ENCODE measurements around the gene GDAP1L1. TPM values are rescaled to one million over a fixed set of nuclear protein-coding genes. Genes with fewer than 3 reads are reported as not detected.

GDAP1L1 gene
- total RNA-seq, 1 donor from 2014 or later: 0.40 TPM

DNA sequence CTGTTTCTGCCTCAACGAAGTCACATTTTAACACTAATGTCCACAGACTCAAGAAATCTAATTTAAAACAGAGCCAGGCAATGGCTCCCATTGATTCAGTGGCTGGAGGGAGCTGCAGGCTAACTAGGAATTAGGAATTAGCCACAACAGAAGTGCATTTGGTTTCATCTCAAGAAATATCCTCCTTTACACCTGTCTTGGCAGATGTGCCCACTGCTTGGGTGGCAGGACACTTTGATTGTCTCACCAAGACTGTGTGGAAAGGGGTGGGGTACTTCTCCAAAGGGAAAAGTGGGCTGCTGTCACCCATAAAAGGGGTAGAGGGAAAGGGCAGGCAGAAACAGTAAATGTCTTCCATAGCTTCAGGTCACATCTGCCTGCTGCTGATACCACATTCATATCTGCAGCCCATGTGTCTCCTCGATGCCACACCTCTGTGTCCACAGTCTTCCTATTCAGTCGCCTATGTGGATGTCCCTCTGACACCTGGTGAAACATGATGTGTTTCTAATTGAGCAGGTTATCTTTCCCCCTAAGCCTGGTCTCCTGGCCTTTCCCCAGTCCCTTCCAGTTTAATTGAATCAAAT is 25.6 kb upstream of the GDAP1L1 start:
- Mint-ChIP-seq H3K27me3 (ENCODE audit: low read depth) (no peaks in the 10 kb centered on the region), H3K9me3 (no peaks in the 10 kb centered on the region), H3K36me3 (peaks cover 1% of the 10 kb centered on the region), H3K27ac (no peak overlapping the region), H3K4me1 (peaks cover 33% of the 10 kb centered on the region), H3K4me3 (no peak overlapping the region)
- DNase-seq (ENCODE audit: low spot score in 2 of 2, unreplicated experiment in 2 of 2): no peak
- TF ChIP-seq, protein P1, sequence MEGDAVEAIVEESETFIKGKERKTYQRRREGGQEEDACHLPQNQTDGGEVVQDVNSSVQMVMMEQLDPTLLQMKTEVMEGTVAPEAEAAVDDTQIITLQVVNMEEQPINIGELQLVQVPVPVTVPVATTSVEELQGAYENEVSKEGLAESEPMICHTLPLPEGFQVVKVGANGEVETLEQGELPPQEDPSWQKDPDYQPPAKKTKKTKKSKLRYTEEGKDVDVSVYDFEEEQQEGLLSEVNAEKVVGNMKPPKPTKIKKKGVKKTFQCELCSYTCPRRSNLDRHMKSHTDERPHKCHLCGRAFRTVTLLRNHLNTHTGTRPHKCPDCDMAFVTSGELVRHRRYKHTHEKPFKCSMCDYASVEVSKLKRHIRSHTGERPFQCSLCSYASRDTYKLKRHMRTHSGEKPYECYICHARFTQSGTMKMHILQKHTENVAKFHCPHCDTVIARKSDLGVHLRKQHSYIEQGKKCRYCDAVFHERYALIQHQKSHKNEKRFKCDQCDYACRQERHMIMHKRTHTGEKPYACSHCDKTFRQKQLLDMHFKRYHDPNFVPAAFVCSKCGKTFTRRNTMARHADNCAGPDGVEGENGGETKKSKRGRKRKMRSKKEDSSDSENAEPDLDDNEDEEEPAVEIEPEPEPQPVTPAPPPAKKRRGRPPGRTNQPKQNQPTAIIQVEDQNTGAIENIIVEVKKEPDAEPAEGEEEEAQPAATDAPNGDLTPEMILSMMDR (IDR thresholded peaks at IDR 0.05; ENCODE audit: unreplicated experiment): no peak

DNA sequence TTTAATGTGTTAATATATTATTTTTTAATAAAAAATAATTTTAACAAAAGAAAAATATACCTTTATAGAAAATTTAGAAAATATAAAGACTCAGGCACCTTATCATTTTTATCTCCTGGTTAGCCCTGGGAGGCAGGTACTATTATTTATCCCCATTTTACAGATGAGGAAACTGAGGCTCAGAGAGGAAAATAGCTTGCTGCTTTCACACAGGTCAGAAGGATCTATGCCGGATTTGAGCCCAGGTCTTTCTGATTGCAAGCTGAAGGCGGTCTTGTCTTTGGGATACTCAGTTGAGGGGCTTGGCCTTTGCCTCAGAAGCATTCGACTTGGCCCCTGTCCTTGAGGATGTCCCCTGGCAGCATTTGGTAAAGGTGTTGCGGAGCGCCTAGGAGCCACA is 25.1 kb upstream of the GDAP1L1 start:
- H3K4me1 Mint-ChIP-seq: peaks cover 33% of the 10 kb centered on the region
- DNase-seq (ENCODE audit: low spot score in 2 of 2, unreplicated experiment in 2 of 2): no peak
- TF ChIP-seq, protein P1 (IDR thresholded peaks at IDR 0.05; ENCODE audit: unreplicated experiment): no peak
- no peaks in the 10 kb centered on the region for H3K9me3 Mint-ChIP-seq
- no peak overlapping the region for H3K27ac Mint-ChIP-seq
- H3K36me3 Mint-ChIP-seq: peaks cover 1% of the 10 kb centered on the region
- no peaks in the 10 kb centered on the region for H3K27me3 Mint-ChIP-seq (ENCODE audit: low read depth)
- no peak overlapping the region for H3K4me3 Mint-ChIP-seq

DNA sequence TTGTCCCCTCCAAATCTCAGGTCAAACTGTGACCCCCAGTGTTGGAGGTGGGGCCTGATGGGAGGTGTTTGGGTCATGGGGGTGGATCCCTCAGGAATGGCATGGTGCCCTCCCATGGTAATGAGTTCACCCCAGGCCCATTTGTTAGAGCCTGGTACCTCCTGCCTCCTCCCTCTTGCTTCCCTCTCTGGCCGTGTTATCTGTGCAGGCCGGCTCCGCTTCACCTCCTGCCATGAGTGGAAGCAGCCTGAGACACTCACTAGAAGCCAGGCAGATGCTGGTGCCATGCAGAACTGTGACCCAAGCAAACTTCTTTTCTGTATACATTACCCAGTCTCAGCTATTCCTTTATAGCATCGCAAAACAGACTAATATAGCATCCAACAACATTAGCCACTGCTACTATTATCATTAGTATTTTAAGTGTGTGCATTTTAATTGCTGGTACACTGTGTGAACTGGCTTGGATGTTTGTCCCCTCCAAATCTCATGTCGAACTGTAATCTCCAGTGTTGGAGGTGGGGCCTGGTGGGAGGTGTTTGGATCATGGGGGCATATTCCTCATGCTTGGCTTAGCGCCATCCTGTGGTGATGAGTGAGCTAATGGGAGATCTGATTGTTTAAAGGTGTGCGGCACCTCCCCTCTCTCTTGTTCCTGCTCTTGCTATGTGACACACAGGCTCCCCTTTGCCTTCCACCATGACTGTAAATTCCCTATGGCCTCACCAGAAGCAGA is 24.3 kb upstream of the GDAP1L1 start:
- Mint-ChIP-seq H3K4me1 (peaks cover 26% of the 10 kb centered on the region), H3K36me3 (no peaks in the 10 kb centered on the region), H3K27ac (no peak overlapping the region), H3K27me3 (ENCODE audit: low read depth) (no peaks in the 10 kb centered on the region), H3K4me3 (no peak overlapping the region), H3K9me3 (no peaks in the 10 kb centered on the region)
- TF ChIP-seq, protein P1 (IDR thresholded peaks at IDR 0.05; ENCODE audit: unreplicated experiment): no peak
- no peak for DNase-seq (ENCODE audit: low spot score in 2 of 2, unreplicated experiment in 2 of 2)

DNA sequence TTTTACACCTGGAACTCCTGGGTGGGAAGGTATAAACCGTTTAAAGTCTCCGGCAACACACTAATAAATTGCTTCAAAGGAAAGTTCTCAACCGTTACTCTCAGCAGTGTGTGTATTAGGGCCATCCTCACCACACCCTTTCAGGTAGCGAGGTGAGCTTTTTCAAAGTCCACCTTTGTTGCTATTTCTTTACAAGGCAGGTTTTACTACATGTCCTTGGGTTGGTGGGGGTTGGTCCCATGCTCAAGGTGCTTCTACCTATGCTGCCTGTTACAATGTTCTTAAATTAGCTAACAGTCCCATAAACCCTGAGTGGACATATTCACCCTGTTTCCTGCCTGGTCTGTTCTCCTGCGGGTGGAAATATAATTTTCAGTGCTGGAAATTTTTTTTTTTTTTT is 23.4 kb upstream of the GDAP1L1 start:
- no peaks in the 10 kb centered on the region for H3K9me3 Mint-ChIP-seq
- H3K36me3 Mint-ChIP-seq: no peaks in the 10 kb centered on the region
- peaks cover 17% of the 10 kb centered on the region for H3K4me1 Mint-ChIP-seq
- H3K4me3 Mint-ChIP-seq: no peak overlapping the region
- TF ChIP-seq, protein P1 (IDR thresholded peaks at IDR 0.05; ENCODE audit: unreplicated experiment): no peak
- no peak for DNase-seq (ENCODE audit: low spot score in 2 of 2, unreplicated experiment in 2 of 2)
- no peak overlapping the region for H3K27ac Mint-ChIP-seq
- H3K27me3 Mint-ChIP-seq (ENCODE audit: low read depth): no peaks in the 10 kb centered on the region

DNA sequence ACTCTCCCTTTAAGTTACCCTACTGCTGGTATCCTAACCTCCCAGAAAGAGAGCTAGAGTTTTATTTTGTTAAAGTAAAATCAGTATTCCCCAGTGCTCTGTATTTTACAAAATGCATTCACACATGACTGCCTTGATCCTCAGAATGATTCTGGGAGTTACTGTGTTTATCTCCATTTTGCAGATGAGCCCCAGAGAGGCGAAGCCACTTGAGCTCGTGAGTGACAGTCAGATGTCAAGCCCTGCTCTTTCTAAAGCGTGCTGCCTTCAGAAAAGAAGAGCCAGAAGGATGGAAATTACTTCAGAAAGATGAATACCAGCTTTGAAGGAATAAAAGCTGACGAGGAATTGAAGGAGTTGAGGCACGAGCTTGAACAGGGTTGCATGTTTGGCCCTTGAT is 22.5 kb upstream of the GDAP1L1 start:
- Mint-ChIP-seq H3K27ac (no peak overlapping the region), H3K4me1 (peaks cover 8% of the 10 kb centered on the region), H3K4me3 (no peak overlapping the region), H3K27me3 (ENCODE audit: low read depth) (no peaks in the 10 kb centered on the region), H3K9me3 (no peaks in the 10 kb centered on the region), H3K36me3 (no peaks in the 10 kb centered on the region)
- DNase-seq (ENCODE audit: low spot score in 2 of 2, unreplicated experiment in 2 of 2): no peak
- TF ChIP-seq, protein P1 (IDR thresholded peaks at IDR 0.05; ENCODE audit: unreplicated experiment): no peak
